Activated CD4-positive, alpha-beta memory T cell treated with anti-CD3 and anti-CD28 coated beads, Interleukin-2, amount 10 ng/mL, durations not matched to agents 7 days and 5 days (primary cell): ENCODE measurements around the gene MPP2. TPM values are rescaled to one million over a fixed set of nuclear protein-coding genes. Genes with fewer than 3 reads are reported as not detected.

Experiments used
- CTCF ChIA-PET: fragments of 350-600 bp; sonication (Branson Sonifier 250); formaldehyde crosslinking; loops from one replicate; lab custom pipeline; 2021; ENCODE audit warnings: antibody characterized with exemption, inconsistent platforms; lab: Charles Lee
- POLR2A ChIA-PET: fragments of 350-600 bp; sonication (Branson Sonifier 250); formaldehyde crosslinking; loops from one replicate; lab custom pipeline; 2021; ENCODE audit warnings: antibody characterized with exemption; lab: Charles Lee
- DNase-seq: peaks from one replicate; pipeline ENCODE4 v3.0.0-alpha.2; 2020
- H3K27ac Mint-ChIP-seq: one replicate; pipeline ENCODE4 v1.8.0; 2021; ENCODE audit warnings: mild to moderate bottlenecking, mixed read lengths
- H3K27me3 Mint-ChIP-seq: one replicate; pipeline ENCODE4 v1.8.0; 2021; ENCODE audit warnings: mixed read lengths
- H3K36me3 Mint-ChIP-seq: one replicate; pipeline ENCODE4 v1.8.0; 2021; ENCODE audit warnings: low read depth, mixed read lengths
- H3K4me1 Mint-ChIP-seq: one replicate; pipeline ENCODE4 v1.8.0; 2021; ENCODE audit warnings: mixed read lengths
- H3K4me3 Mint-ChIP-seq: one replicate; pipeline ENCODE4 v1.8.0; 2021; ENCODE audit warnings: mild to moderate bottlenecking, mixed read lengths
- H3K9me3 Mint-ChIP-seq: one replicate; pipeline ENCODE4 v1.8.0; 2021; ENCODE audit warnings: mixed read lengths
- total RNA-seq, 2 experiments: library from RNA; stranded (reverse); gene quantifications; one replicate each; pipeline ENCODE4 v1.2.3, GENCODE V29; 2021

The MPP2 gene
- total RNA-seq, 2 experiments from 2014 or later, result 0.48 to 0.65 TPM

GRCh38 chr17:43830510-43831140, 76.7 kb downstream of the MPP2 start:
- POLR2A ChIA-PET, result no interaction called here
- Mint-ChIP-seq H3K36me3 (no peaks in the 10 kb centered on the region), H3K27ac (no peak overlapping the region), H3K4me1 (peaks cover 11% of the 10 kb centered on the region), H3K27me3 (peaks cover 42% of the 10 kb centered on the region), H3K4me3 (no peak overlapping the region), H3K9me3 (no peaks in the 10 kb centered on the region)
- no peak for DNase-seq
- CTCF ChIA-PET, result interaction anchor here (1.2 kb wide), 1 partner anchor 16 kb away, joined by 3 read pairs; no protein-coding TSS in a partner anchor

GRCh38 chr17:43829738-43830137, 77.6 kb downstream of the MPP2 start:
- CTCF ChIA-PET, result interaction anchor here (1.2 kb wide), 1 partner anchor 16 kb away, joined by 3 read pairs; no protein-coding TSS in a partner anchor
- Mint-ChIP-seq H3K9me3 (no peaks in the 10 kb centered on the region), H3K27me3 (peaks cover 37% of the 10 kb centered on the region), H3K4me1 (peaks cover 11% of the 10 kb centered on the region), H3K4me3 (no peak overlapping the region), H3K36me3 (no peaks in the 10 kb centered on the region), H3K27ac (no peak overlapping the region)
- no peak for DNase-seq
- POLR2A ChIA-PET, result no interaction called here

GRCh38 chr17:43827596-43827995, 79.7 kb downstream of the MPP2 start:
- Mint-ChIP-seq H3K4me3 (no peak overlapping the region), H3K27me3 (peaks cover 22% of the 10 kb centered on the region), H3K27ac (no peak overlapping the region), H3K36me3 (no peaks in the 10 kb centered on the region), H3K9me3 (no peaks in the 10 kb centered on the region), H3K4me1 (peaks cover 5% of the 10 kb centered on the region)
- ChIA-PET POLR2A (no interaction called here), CTCF (interaction anchor here (2.2 kb wide), 1 partner anchor 18 kb away, joined by 6 read pairs; the partner anchor contains the start of gene CD300LG)
- no peak for DNase-seq

GRCh38 chr17:43826206-43826605, 81.1 kb downstream of the MPP2 start:
- Mint-ChIP-seq H3K36me3 (no peaks in the 10 kb centered on the region), H3K9me3 (no peaks in the 10 kb centered on the region), H3K4me1 (no peaks in the 10 kb centered on the region), H3K27me3 (peaks cover 10% of the 10 kb centered on the region), H3K27ac (no peak overlapping the region), H3K4me3 (no peak overlapping the region)
- POLR2A ChIA-PET, result no interaction called here
- CTCF ChIA-PET, result interaction anchor here (2.2 kb wide), 1 partner anchor 20 kb away, joined by 6 read pairs; the partner anchor contains the start of gene CD300LG
- no peak for DNase-seq

GRCh38 chr17:43825567-43825966, 81.8 kb downstream of the MPP2 start:
- no peak for DNase-seq
- no peaks in the 10 kb centered on the region for H3K36me3 Mint-ChIP-seq
- H3K27ac Mint-ChIP-seq, result no peak overlapping the region
- no peak overlapping the region for H3K4me3 Mint-ChIP-seq
- H3K9me3 Mint-ChIP-seq, result no peaks in the 10 kb centered on the region
- H3K4me1 Mint-ChIP-seq, result no peaks in the 10 kb centered on the region
- ChIA-PET POLR2A (no interaction called here), CTCF (no interaction called here)
- H3K27me3 Mint-ChIP-seq, result peaks cover 4% of the 10 kb centered on the region

Other genes starting within 250 kb of the MPP2 start
- 1 to 10 TPM; 4.2 to 4.7 TPM for gene MEOX1, start 245.6 kb downstream of the MPP2 start, total RNA-seq
- not detected for gene SOST, start 148.7 kb downstream of the MPP2 start, total RNA-seq
- 1 to 10 TPM; 8.3 to 8.6 TPM for gene DUSP3, start 128.6 kb downstream of the MPP2 start, total RNA-seq
- not detected for gene CFAP97D1, start 127.1 kb downstream of the MPP2 start, total RNA-seq
- gene MPP3, start 74.4 kb downstream of the MPP2 start, total RNA-seq, result not detected
- gene CD300LG, start 60.4 kb downstream of the MPP2 start, total RNA-seq, result not detected
- not detected for gene PPY, start 34.9 kb upstream of the MPP2 start, total RNA-seq
- not detected for gene PYY, start 46.4 kb upstream of the MPP2 start, total RNA-seq
- 1 to 10 TPM; 1.5 TPM for gene NAGS, start 97.1 kb upstream of the MPP2 start, total RNA-seq
- 10 to 100 TPM; 32.2 to 35.5 TPM for gene TMEM101, start 107.4 kb upstream of the MPP2 start, total RNA-seq
- gene LSM12, start 159.1 kb upstream of the MPP2 start, total RNA-seq, result 10 to 100 TPM; 61.1 to 62.8 TPM
- gene G6PC3, start 163.2 kb upstream of the MPP2 start, total RNA-seq, result 10 to 100 TPM; 19.3 to 19.9 TPM
- gene HDAC5, start 216.1 kb upstream of the MPP2 start, total RNA-seq, result 10 to 100 TPM; 42.2 to 42.7 TPM
- 10 to 100 TPM; 13.4 to 13.5 TPM for gene HROB, start 234.4 kb upstream of the MPP2 start, total RNA-seq